OCI-LY3 (cell line): ENCODE data around the gene RNH1.

Experiments used
- EZH2phosphoT487 ChIP-seq: fragments of 200-600 bp; shearing (Covaris generic); IDR thresholded peaks from 2 replicates; pipeline ENCODE4 v1.6.1; 2018; ENCODE audit warnings: antibody characterized with exemption, mixed run types, low read depth
- TF ChIP-seq, protein P1 (sequence below): fragments of 200-600, 300-600 bp; sonication (generic); IDR thresholded peaks from 2 replicates; pipeline ENCODE4 v1.5.1; 2014; ENCODE audit warnings: antibody characterized with exemption, low read length, low read depth

DNA sequence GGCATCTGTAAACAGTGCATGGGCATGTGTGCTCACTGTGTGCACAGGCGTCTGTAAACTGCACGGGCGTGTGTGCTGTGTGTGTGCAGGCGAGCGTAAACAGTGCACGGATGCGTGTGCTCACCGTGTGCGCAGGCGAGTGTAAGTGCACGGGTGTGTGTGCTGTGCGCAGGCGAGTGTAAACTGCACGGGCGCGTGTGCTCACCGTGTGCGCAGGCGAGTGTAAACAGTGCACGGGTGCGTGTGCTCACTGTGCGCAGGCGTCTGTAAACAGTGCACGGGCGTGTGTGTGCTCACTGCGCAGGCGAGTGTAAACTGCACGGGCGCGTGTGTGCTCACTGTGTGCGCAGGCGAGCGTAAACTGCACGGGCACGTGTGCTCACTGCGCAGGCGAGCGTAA is 22.4 kb downstream of the RNH1 start:
- TF ChIP-seq, protein P1, sequence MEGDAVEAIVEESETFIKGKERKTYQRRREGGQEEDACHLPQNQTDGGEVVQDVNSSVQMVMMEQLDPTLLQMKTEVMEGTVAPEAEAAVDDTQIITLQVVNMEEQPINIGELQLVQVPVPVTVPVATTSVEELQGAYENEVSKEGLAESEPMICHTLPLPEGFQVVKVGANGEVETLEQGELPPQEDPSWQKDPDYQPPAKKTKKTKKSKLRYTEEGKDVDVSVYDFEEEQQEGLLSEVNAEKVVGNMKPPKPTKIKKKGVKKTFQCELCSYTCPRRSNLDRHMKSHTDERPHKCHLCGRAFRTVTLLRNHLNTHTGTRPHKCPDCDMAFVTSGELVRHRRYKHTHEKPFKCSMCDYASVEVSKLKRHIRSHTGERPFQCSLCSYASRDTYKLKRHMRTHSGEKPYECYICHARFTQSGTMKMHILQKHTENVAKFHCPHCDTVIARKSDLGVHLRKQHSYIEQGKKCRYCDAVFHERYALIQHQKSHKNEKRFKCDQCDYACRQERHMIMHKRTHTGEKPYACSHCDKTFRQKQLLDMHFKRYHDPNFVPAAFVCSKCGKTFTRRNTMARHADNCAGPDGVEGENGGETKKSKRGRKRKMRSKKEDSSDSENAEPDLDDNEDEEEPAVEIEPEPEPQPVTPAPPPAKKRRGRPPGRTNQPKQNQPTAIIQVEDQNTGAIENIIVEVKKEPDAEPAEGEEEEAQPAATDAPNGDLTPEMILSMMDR, result no peak
- TF ChIP-seq EZH2phosphoT487, result no peak
